Panc1 (cell line): ENCODE data around the gene HCN2. TPM values are rescaled to one million over a fixed set of nuclear protein-coding genes. Genes with fewer than 3 reads are reported as not detected.

Experiments used
- ATAC-seq: fragments of 200-7000 bp; cut with Tn5 transposase; 2 replicates; pipeline ENCODE4 v1.9.1; 2020; ENCODE audit warnings: mild to moderate bottlenecking, moderate library complexity
- BruUV-seq: library from RNA; stranded (reverse); fragments of 400-500 nt; replicated peaks from 2 replicates; lab custom pipeline; 2021; lab: Mats Ljungman, UMichigan
- CTCF ChIA-PET: fragments of 300-600 bp; sonication (Branson Sonifier 250); formaldehyde crosslinking; loops from one replicate; lab custom pipeline; 2022; ENCODE audit warnings: antibody characterized with exemption; lab: Charles Lee
- POLR2A ChIA-PET: fragments of 300-600 bp; sonication (Branson Sonifier 250); formaldehyde crosslinking; loops from one replicate; lab custom pipeline; 2022; ENCODE audit warnings: antibody characterized with exemption; lab: Charles Lee
- DNase-seq: peaks from one replicate; pipeline ENCODE4 v3.0.0-alpha.2; 2010; ENCODE audit warnings: low read depth, low spot score
- H3K27ac ChIP-seq: 2 replicates; pipeline ENCODE4 v1.5.1; 2011; ENCODE audit warnings: mild to moderate bottlenecking, low read length, inconsistent platforms
- H3K27me3 ChIP-seq: fragments of 200-500 bp; sonication (Bioruptor generic); 2 replicates; pipeline ENCODE4 v1.6.0; 2014; ENCODE audit warnings: low read length, inconsistent platforms; ENCODE audit not compliant: control insufficient read depth, insufficient read depth
- H3K36me3 ChIP-seq: fragments of 200-500 bp; sonication (Bioruptor generic); 2 replicates; pipeline ENCODE4 v1.5.1; 2014; ENCODE audit warnings: inconsistent platforms, mild to moderate bottlenecking, low read length, moderate library complexity; ENCODE audit not compliant: control insufficient read depth, insufficient read depth
- H3K4me1 ChIP-seq: 2 replicates; pipeline ENCODE4 v1.5.1; 2011; ENCODE audit warnings: inconsistent platforms, mild to moderate bottlenecking, low read length, moderate library complexity; ENCODE audit not compliant: control insufficient read depth, insufficient read depth
- H3K4me3 ChIP-seq, 2 experiments: 2 replicates each; pipeline ENCODE4 v1.5.1; 2011 to 2012; ENCODE audit warnings: low read depth in 2 of 2, low read length in 2 of 2, mild to moderate bottlenecking in 2 of 2, inconsistent platforms in 1 of 2, moderate library complexity in 1 of 2
- H3K9me3 ChIP-seq: fragments of 200-500 bp; sonication (Bioruptor generic); 2 replicates; pipeline ENCODE4 v1.5.1; 2014; ENCODE audit warnings: low read depth, mild to moderate bottlenecking, inconsistent platforms, low read length, moderate library complexity; ENCODE audit not compliant: control insufficient read depth, insufficient read depth
- POLR2AphosphoS5 ChIP-seq: IDR thresholded peaks from 2 replicates; pipeline ENCODE4 v1.6.1; 2012; ENCODE audit warnings: mild to moderate bottlenecking, low read depth, low read length, moderate library complexity
- REST ChIP-seq, 2 experiments: IDR thresholded peaks; 2 replicates each; pipeline ENCODE4 v1.6.1; 2011 to 2012; ENCODE audit warnings: low read depth in 2 of 2, control low read depth in 1 of 2, low read length in 1 of 2, mild to moderate bottlenecking in 1 of 2, moderate library complexity in 1 of 2; ENCODE audit not compliant: insufficient read depth in 1 of 2
- SIN3A ChIP-seq: IDR thresholded peaks from 2 replicates; pipeline ENCODE4 v1.6.1; 2012; ENCODE audit warnings: low read depth, mild to moderate bottlenecking, low read length, moderate library complexity, borderline replicate concordance; ENCODE audit not compliant: insufficient read depth
- TCF7L2 ChIP-seq: IDR thresholded peaks from 2 replicates; pipeline ENCODE4 v1.6.1; 2011; ENCODE audit warnings: mild to moderate bottlenecking, low read depth, low read length, inconsistent platforms
- in situ Hi-C: cut with HindIII; loops from 2 replicates; pipeline ENCODE4 v1.10.0; 2016; ENCODE audit warnings: low sequenced_read_pairs, low pct_unique_long_range_greater_than_20kb
- intact Hi-C: fragments of 100-400 bp; cut with micrococcal nuclease; formaldehyde crosslinking; loops from one replicate; pipeline ENCODE4 v1.10.0; 2022; ENCODE audit not compliant: unreplicated experiment
- total RNA-seq: library from RNA; stranded (reverse); gene quantifications from one replicate; pipeline ENCODE4 v1.2.1, GENCODE V29; 2021; ENCODE audit not compliant: unreplicated experiment
- TF ChIP-seq, protein P1 (sequence below): fragments of 450-650 bp; IDR thresholded peaks from 2 replicates; pipeline ENCODE4 v1.5.1; 2017; ENCODE audit warnings: mild to moderate bottlenecking

The HCN2 gene
- total RNA-seq, 1 experiment from 2014 or later: 15.1 TPM

- Histone ChIP-seq H3K27me3 (no peaks in the 10 kb centered on the region), H3K4me1 (no peaks in the 10 kb centered on the region), H3K9me3 (no peaks in the 10 kb centered on the region), H3K27ac (no peak overlapping the region), H3K4me3 (no peak overlapping the region), H3K36me3 (no peaks in the 10 kb centered on the region)
- intact Hi-C loops: no loop called here
- ATAC-seq (no peak), DNase-seq (no peak)
- BruUV-seq: no TSS peak
- in situ Hi-C loops: no loop called here
- POLR2A ChIA-PET: no interaction called here
- TF ChIP-seq TCF7L2 (no peak), POLR2AphosphoS5 (no peak), SIN3A (no peak), REST (IDR thresholded peaks at IDR 0.05; ENCODE audit: insufficient read depth in 1 of 2, low read depth in 2 of 2, low read length in 1 of 2) (no peak)
- TF ChIP-seq, protein P1, sequence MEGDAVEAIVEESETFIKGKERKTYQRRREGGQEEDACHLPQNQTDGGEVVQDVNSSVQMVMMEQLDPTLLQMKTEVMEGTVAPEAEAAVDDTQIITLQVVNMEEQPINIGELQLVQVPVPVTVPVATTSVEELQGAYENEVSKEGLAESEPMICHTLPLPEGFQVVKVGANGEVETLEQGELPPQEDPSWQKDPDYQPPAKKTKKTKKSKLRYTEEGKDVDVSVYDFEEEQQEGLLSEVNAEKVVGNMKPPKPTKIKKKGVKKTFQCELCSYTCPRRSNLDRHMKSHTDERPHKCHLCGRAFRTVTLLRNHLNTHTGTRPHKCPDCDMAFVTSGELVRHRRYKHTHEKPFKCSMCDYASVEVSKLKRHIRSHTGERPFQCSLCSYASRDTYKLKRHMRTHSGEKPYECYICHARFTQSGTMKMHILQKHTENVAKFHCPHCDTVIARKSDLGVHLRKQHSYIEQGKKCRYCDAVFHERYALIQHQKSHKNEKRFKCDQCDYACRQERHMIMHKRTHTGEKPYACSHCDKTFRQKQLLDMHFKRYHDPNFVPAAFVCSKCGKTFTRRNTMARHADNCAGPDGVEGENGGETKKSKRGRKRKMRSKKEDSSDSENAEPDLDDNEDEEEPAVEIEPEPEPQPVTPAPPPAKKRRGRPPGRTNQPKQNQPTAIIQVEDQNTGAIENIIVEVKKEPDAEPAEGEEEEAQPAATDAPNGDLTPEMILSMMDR: no peak
- CTCF ChIA-PET: no interaction called here
Measured at GRCh38 chr19:540867-541637, 48.6 kb upstream of the HCN2 start.

- Histone ChIP-seq H3K4me1 (no peaks in the 10 kb centered on the region), H3K9me3 (no peaks in the 10 kb centered on the region), H3K36me3 (no peaks in the 10 kb centered on the region), H3K4me3 (no peak overlapping the region), H3K27ac (no peak overlapping the region), H3K27me3 (no peaks in the 10 kb centered on the region)
- TF ChIP-seq POLR2AphosphoS5 (no peak), REST (IDR thresholded peaks at IDR 0.05; ENCODE audit: insufficient read depth in 1 of 2, low read depth in 2 of 2, low read length in 1 of 2) (no peak), SIN3A (no peak), TCF7L2 (no peak)
- TF ChIP-seq, protein P1: no peak
- CTCF ChIA-PET: no interaction called here
- intact Hi-C loops: no loop called here
- ATAC-seq (no peak), DNase-seq (no peak)
- POLR2A ChIA-PET: no interaction called here
- in situ Hi-C loops: no loop called here
- TSS peak; percentile 71 for BruUV-seq
Measured at GRCh38 chr19:541699-542098, 48.0 kb upstream of the HCN2 start.
